Stimulated activated effector memory CD8-positive, alpha-beta T cell treated with anti-CD3 and anti-CD28 coated beads, Interleukin-12 subunit alpha, Interleukin-12 subunit beta, amount 100 ng/mL, for 72 hours (primary cell): Measurements from ENCODE around the gene RPS23.
A peak's percentile ranks its signal among the peaks of the same experiment; 100 is the strongest.

Source experiments
- ATAC-seq: fragments of 150-1000 bp; cut with Tn5 transposase; 2 replicates; pipeline ENCODE4 v1.10.0; 2021
- DNase-seq, 2 donors: peaks; one replicate each; pipeline ENCODE4 v3.0.0; 2021 to 2022; ENCODE audit warnings: low spot score in 2 of 2
- H3K27ac Mint-ChIP-seq: one replicate; pipeline ENCODE4 v1.8.0; 2022; ENCODE audit warnings: mild to moderate bottlenecking, mixed read lengths
- H3K36me3 Mint-ChIP-seq: one replicate; pipeline ENCODE4 v1.8.0; 2022; ENCODE audit warnings: mild to moderate bottlenecking, mixed read lengths
- H3K4me1 Mint-ChIP-seq: one replicate; pipeline ENCODE4 v1.8.0; 2022; ENCODE audit warnings: mixed read lengths
- H3K4me3 Mint-ChIP-seq: one replicate; pipeline ENCODE4 v1.8.0; 2022; ENCODE audit warnings: mild to moderate bottlenecking, mixed read lengths
- H3K9me3 Mint-ChIP-seq: one replicate; pipeline ENCODE4 v1.8.0; 2022; ENCODE audit warnings: mixed read lengths

The RPS23 gene

GRCh38 chr5:82277987-82278710 is at the start of gene RPS23:
Gene RPS23 (minus strand): TSS chr5:82278354. CDS start chr5:82278323, 31 bp downstream.
- Mint-ChIP-seq H3K4me1 (peaks cover 48% of the 10 kb centered on the region), H3K9me3 (no peaks in the 10 kb centered on the region), H3K36me3 (peaks cover 59% of the 10 kb centered on the region), H3K27ac (peak within 1 kb of the TSS; percentile 99), H3K4me3 (peak within 1 kb of the TSS; percentile 95)
- DNase-seq (peak; percentile 78 to 94), ATAC-seq (peak; percentile 96)

GRCh38 chr5:82327941-82328340 is 49.8 kb upstream of the RPS23 start:
- no peaks in the 10 kb centered on the region for H3K36me3 Mint-ChIP-seq
- H3K27ac Mint-ChIP-seq = no peak overlapping the region
- no peaks in the 10 kb centered on the region for H3K9me3 Mint-ChIP-seq
- ATAC-seq = no peak
- H3K4me3 Mint-ChIP-seq = no peak overlapping the region
- no peak for DNase-seq
- no peaks in the 10 kb centered on the region for H3K4me1 Mint-ChIP-seq

GRCh38 chr5:82325996-82326395 is 47.8 kb upstream of the RPS23 start:
- ATAC-seq (no peak), DNase-seq (no peak)
- Mint-ChIP-seq H3K9me3 (no peaks in the 10 kb centered on the region), H3K36me3 (no peaks in the 10 kb centered on the region), H3K4me3 (no peak overlapping the region), H3K4me1 (no peaks in the 10 kb centered on the region), H3K27ac (no peak overlapping the region)

GRCh38 chr5:82325155-82325554 is 47.0 kb upstream of the RPS23 start:
- no peak overlapping the region for H3K27ac Mint-ChIP-seq
- H3K4me1 Mint-ChIP-seq = no peaks in the 10 kb centered on the region
- no peak overlapping the region for H3K4me3 Mint-ChIP-seq
- H3K9me3 Mint-ChIP-seq = no peaks in the 10 kb centered on the region
- no peaks in the 10 kb centered on the region for H3K36me3 Mint-ChIP-seq
- ATAC-seq (no peak), DNase-seq (no peak)

GRCh38 chr5:82320966-82321365 is 42.8 kb upstream of the RPS23 start:
- no peaks in the 10 kb centered on the region for H3K4me1 Mint-ChIP-seq
- H3K27ac Mint-ChIP-seq = no peak overlapping the region
- no peaks in the 10 kb centered on the region for H3K36me3 Mint-ChIP-seq
- H3K9me3 Mint-ChIP-seq = no peaks in the 10 kb centered on the region
- H3K4me3 Mint-ChIP-seq = no peak overlapping the region
- DNase-seq = no peak
- no peak for ATAC-seq

GRCh38 chr5:82319651-82320376 is 41.7 kb upstream of the RPS23 start:
- no peaks in the 10 kb centered on the region for H3K4me1 Mint-ChIP-seq
- ATAC-seq = no peak
- no peaks in the 10 kb centered on the region for H3K9me3 Mint-ChIP-seq
- H3K36me3 Mint-ChIP-seq = no peaks in the 10 kb centered on the region
- no peak overlapping the region for H3K27ac Mint-ChIP-seq
- no peak overlapping the region for H3K4me3 Mint-ChIP-seq
- no peak for DNase-seq

- ATAC-seq (no peak), DNase-seq (no peak)
- Mint-ChIP-seq H3K36me3 (no peaks in the 10 kb centered on the region), H3K4me3 (no peak overlapping the region), H3K9me3 (no peaks in the 10 kb centered on the region), H3K4me1 (no peaks in the 10 kb centered on the region), H3K27ac (no peak overlapping the region)
Measured at GRCh38 chr5:82319192-82319591, 41.0 kb upstream of the RPS23 start.

- Mint-ChIP-seq H3K9me3 (no peaks in the 10 kb centered on the region), H3K27ac (no peak overlapping the region), H3K4me1 (no peaks in the 10 kb centered on the region), H3K36me3 (no peaks in the 10 kb centered on the region), H3K4me3 (no peak overlapping the region)
- ATAC-seq (no peak), DNase-seq (no peak)
Measured at GRCh38 chr5:82314964-82315758, 37.0 kb upstream of the RPS23 start.

GRCh38 chr5:82313016-82313415 is 34.9 kb upstream of the RPS23 start:
- Mint-ChIP-seq H3K36me3 (no peaks in the 10 kb centered on the region), H3K9me3 (peaks cover 4% of the 10 kb centered on the region), H3K27ac (no peak overlapping the region), H3K4me3 (no peak overlapping the region), H3K4me1 (no peaks in the 10 kb centered on the region)
- DNase-seq (no peak), ATAC-seq (no peak)

- ATAC-seq = no peak
- H3K27ac Mint-ChIP-seq = no peak overlapping the region
- peaks cover 4% of the 10 kb centered on the region for H3K9me3 Mint-ChIP-seq
- DNase-seq = peak in 1 of 2 donors; percentile 13
- no peaks in the 10 kb centered on the region for H3K36me3 Mint-ChIP-seq
- H3K4me3 Mint-ChIP-seq = no peak overlapping the region
- no peaks in the 10 kb centered on the region for H3K4me1 Mint-ChIP-seq
Measured at GRCh38 chr5:82312373-82312856, 34.3 kb upstream of the RPS23 start.

GRCh38 chr5:82309091-82309531 is 31.0 kb upstream of the RPS23 start:
- ATAC-seq = no peak
- Mint-ChIP-seq H3K9me3 (peaks cover 4% of the 10 kb centered on the region), H3K36me3 (no peaks in the 10 kb centered on the region), H3K27ac (no peak overlapping the region), H3K4me3 (no peak overlapping the region), H3K4me1 (no peaks in the 10 kb centered on the region)
- no peak for DNase-seq

GRCh38 chr5:82308416-82308815 is 30.3 kb upstream of the RPS23 start:
- Mint-ChIP-seq H3K4me1 (no peaks in the 10 kb centered on the region), H3K9me3 (peaks cover 4% of the 10 kb centered on the region), H3K4me3 (no peak overlapping the region), H3K27ac (no peak overlapping the region), H3K36me3 (no peaks in the 10 kb centered on the region)
- ATAC-seq = no peak
- no peak for DNase-seq

- no peak overlapping the region for H3K27ac Mint-ChIP-seq
- ATAC-seq (no peak), DNase-seq (no peak)
- H3K36me3 Mint-ChIP-seq = no peaks in the 10 kb centered on the region
- no peak overlapping the region for H3K4me3 Mint-ChIP-seq
- H3K9me3 Mint-ChIP-seq = peaks cover 4% of the 10 kb centered on the region
- no peaks in the 10 kb centered on the region for H3K4me1 Mint-ChIP-seq
Measured at GRCh38 chr5:82307451-82307850, 29.3 kb upstream of the RPS23 start.

- ATAC-seq = no peak
- peaks cover 4% of the 10 kb centered on the region for H3K9me3 Mint-ChIP-seq
- no peaks in the 10 kb centered on the region for H3K36me3 Mint-ChIP-seq
- no peak overlapping the region for H3K27ac Mint-ChIP-seq
- no peak overlapping the region for H3K4me3 Mint-ChIP-seq
- no peak for DNase-seq
- H3K4me1 Mint-ChIP-seq = no peaks in the 10 kb centered on the region
Measured at GRCh38 chr5:82306151-82306550, 28.0 kb upstream of the RPS23 start.

- Mint-ChIP-seq H3K4me1 (no peaks in the 10 kb centered on the region), H3K36me3 (no peaks in the 10 kb centered on the region), H3K4me3 (no peak overlapping the region), H3K27ac (no peak overlapping the region), H3K9me3 (no peaks in the 10 kb centered on the region)
- ATAC-seq (no peak), DNase-seq (no peak)
Measured at GRCh38 chr5:82301190-82301589, 23.0 kb upstream of the RPS23 start.
